Neural cell (in vitro differentiated cells): ENCODE results near the gene RAI1.

Experiments used
- CTCF ChIP-seq: fragments of 450-650 bp; IDR thresholded peaks from 2 replicates; pipeline ENCODE4 v1.5.1; 2014; ENCODE audit warnings: antibody characterized with exemption, mild to moderate bottlenecking, moderate library complexity; ENCODE audit not compliant: poor library complexity, severe bottlenecking
- EP300 ChIP-seq: fragments of 450-650 bp; conservative IDR thresholded peaks from 2 replicates; pipeline ENCODE4 v1.6.1; 2014; ENCODE audit warnings: antibody characterized with exemption, mild to moderate bottlenecking, moderate library complexity; ENCODE audit not compliant: poor library complexity, severe bottlenecking
- EZH2 ChIP-seq: fragments of 200-600, 300-800 bp; shearing (Covaris generic), sonication (generic); IDR thresholded peaks from 2 replicates; pipeline ENCODE4 v1.6.1; 2014; ENCODE audit warnings: antibody characterized with exemption, low read length, borderline replicate concordance, mild to moderate bottlenecking; ENCODE audit not compliant: insufficient read depth, poor library complexity, severe bottlenecking
- MXI1 ChIP-seq: fragments of 450-650 bp; conservative IDR thresholded peaks from 2 replicates; pipeline ENCODE4 v1.6.1; 2014; ENCODE audit warnings: antibody characterized with exemption, mild to moderate bottlenecking; ENCODE audit not compliant: poor library complexity, severe bottlenecking
- POLR2AphosphoS5 ChIP-seq: IDR thresholded peaks from 2 replicates; pipeline ENCODE4 v1.6.1; 2012
- RAD21 ChIP-seq: fragments of 450-650 bp; conservative IDR thresholded peaks from 2 replicates; pipeline ENCODE4 v1.6.1; 2014; ENCODE audit warnings: antibody characterized with exemption, mild to moderate bottlenecking, moderate library complexity
- SMC3 ChIP-seq: fragments of 450-650 bp; conservative IDR thresholded peaks from 2 replicates; pipeline ENCODE4 v1.6.1; 2014; ENCODE audit warnings: antibody characterized with exemption, mild to moderate bottlenecking, moderate library complexity; ENCODE audit not compliant: poor library complexity
- TAF1 ChIP-seq: IDR thresholded peaks from 2 replicates; pipeline ENCODE4 v1.6.1; 2012; ENCODE audit warnings: low read depth
- TF ChIP-seq, protein P1 (sequence below): IDR thresholded peaks from 2 replicates; pipeline ENCODE4 v1.6.1; 2012; ENCODE audit warnings: borderline replicate concordance

DNA sequence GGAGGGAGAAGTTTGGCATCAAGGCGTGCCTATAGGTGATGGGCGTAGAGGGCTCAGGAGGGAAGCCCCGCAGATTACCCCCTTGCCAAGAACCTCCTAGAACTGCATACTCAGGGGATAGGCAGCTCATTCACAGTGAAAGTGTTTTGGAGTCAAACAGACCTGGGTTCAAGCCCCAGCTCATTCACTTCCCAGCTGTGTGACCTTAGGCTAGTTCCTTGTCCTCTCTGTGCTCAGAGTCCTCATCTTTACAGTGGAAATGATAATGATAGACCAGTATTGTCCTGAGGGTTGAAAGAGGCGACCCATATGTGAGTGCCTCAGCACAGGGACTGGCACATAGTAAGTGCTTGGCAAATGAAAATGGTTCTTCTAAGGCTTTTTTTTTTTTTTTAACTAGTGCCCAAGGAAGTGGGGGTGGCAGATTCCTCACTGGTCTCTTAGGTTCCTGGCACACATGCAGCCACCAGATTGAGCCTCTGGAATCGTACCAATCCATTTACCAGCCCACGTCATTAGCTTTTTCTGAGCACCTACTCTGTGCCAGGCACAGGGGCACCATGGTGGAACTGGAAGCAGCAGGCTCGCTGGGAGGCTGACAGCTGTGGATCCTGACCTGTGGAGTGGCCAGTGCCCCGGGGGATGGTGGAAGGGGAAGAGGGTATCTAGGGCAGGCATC, 79.8 kb downstream of the RAI1 start:
- TF ChIP-seq EP300 (no peak), EZH2 (no peak), CTCF (no peak), RAD21 (no peak), POLR2AphosphoS5 (no peak), TAF1 (no peak), SMC3 (no peak), MXI1 (no peak)
- TF ChIP-seq, protein P1, sequence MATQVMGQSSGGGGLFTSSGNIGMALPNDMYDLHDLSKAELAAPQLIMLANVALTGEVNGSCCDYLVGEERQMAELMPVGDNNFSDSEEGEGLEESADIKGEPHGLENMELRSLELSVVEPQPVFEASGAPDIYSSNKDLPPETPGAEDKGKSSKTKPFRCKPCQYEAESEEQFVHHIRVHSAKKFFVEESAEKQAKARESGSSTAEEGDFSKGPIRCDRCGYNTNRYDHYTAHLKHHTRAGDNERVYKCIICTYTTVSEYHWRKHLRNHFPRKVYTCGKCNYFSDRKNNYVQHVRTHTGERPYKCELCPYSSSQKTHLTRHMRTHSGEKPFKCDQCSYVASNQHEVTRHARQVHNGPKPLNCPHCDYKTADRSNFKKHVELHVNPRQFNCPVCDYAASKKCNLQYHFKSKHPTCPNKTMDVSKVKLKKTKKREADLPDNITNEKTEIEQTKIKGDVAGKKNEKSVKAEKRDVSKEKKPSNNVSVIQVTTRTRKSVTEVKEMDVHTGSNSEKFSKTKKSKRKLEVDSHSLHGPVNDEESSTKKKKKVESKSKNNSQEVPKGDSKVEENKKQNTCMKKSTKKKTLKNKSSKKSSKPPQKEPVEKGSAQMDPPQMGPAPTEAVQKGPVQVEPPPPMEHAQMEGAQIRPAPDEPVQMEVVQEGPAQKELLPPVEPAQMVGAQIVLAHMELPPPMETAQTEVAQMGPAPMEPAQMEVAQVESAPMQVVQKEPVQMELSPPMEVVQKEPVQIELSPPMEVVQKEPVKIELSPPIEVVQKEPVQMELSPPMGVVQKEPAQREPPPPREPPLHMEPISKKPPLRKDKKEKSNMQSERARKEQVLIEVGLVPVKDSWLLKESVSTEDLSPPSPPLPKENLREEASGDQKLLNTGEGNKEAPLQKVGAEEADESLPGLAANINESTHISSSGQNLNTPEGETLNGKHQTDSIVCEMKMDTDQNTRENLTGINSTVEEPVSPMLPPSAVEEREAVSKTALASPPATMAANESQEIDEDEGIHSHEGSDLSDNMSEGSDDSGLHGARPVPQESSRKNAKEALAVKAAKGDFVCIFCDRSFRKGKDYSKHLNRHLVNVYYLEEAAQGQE = no peak
